Skeletal muscle satellite cell (primary cell): Measurements from ENCODE around the gene TMEM132C.

Experiments
- H3K27me3 ChIP-seq: 2 replicates; pipeline ENCODE4 v1.7.0; 2013; ENCODE audit warnings: low read length; ENCODE audit not compliant: control insufficient read depth, insufficient read depth
- H3K36me3 ChIP-seq: 2 replicates; pipeline ENCODE4 v1.7.0; 2013; ENCODE audit warnings: mild to moderate bottlenecking, control low read depth, low read length; ENCODE audit not compliant: insufficient read depth
- H3K4me1 ChIP-seq: 2 replicates; pipeline ENCODE4 v1.7.0; 2013; ENCODE audit warnings: low read length; ENCODE audit not compliant: control insufficient read depth, insufficient read depth
- H3K4me2 ChIP-seq: 2 replicates; pipeline ENCODE4 v1.7.0; 2013; ENCODE audit warnings: mild to moderate bottlenecking, low read length
- H3K4me3 ChIP-seq: 2 replicates; pipeline ENCODE4 v1.7.0; 2013; ENCODE audit warnings: low read length
- H3K9ac ChIP-seq: 2 replicates; pipeline ENCODE4 v1.7.0; 2013; ENCODE audit warnings: mild to moderate bottlenecking, low read depth, low read length, moderate library complexity
- H3K9me3 ChIP-seq: replicated peaks from 2 replicates; pipeline ENCODE4 v1.7.0; 2013; ENCODE audit warnings: mild to moderate bottlenecking, control low read depth, low read length

Gene TMEM132C

DNA sequence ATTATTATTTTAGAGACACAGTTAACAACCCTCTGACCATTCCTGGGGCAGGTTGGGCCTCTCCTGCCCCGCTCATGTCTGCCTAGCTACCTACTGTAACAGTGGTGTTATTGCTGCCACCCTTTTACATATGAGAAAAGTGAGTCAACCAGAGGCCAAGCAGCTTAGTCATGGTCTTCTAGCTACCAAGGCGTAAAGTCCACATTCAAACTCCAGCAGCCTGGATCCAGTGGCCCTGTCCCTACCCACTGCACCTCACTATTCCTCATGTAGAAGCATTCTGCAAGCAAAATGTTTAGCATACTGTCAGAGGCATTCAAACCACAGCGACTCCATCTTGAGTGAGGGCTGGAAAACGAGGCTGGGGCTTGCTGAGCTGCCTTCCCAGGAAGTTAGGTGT lies 461.0 kb downstream of the TMEM132C start:
- peaks cover 18% of the 10 kb centered on the region for H3K9me3 ChIP-seq
- H3K4me3 ChIP-seq: no peak overlapping the region
- no peaks in the 10 kb centered on the region for H3K4me1 ChIP-seq
- H3K36me3 ChIP-seq: no peaks in the 10 kb centered on the region
- no peaks in the 10 kb centered on the region for H3K27me3 ChIP-seq
- no peak overlapping the region for H3K4me2 ChIP-seq
- H3K9ac ChIP-seq: no peak overlapping the region

DNA sequence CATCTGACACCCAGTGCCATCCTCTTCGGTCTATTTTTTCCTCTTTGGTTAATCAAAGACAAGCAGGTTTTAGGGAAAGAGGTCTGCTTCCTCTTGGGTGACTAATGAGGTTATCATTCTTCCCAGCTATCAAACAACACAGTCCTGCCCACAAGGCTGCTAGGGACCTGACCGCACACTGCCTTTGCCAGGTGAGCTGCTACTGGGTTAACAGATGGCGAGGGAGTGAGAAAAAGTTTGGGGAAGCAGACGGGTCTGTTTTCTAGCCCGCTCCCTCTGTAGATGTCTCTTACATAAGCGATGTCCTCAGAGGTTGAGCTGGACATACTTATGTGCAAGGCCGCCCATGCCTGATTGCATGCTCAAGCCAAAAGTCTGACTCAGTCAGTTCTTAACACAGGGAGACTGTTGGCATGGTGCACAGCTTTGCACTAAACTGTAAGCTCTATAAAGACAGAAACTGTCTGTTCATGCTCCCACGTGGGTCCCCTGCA lies 462.7 kb downstream of the TMEM132C start:
- H3K27me3 ChIP-seq: no peaks in the 10 kb centered on the region
- H3K4me2 ChIP-seq: no peak overlapping the region
- peaks cover 14% of the 10 kb centered on the region for H3K9me3 ChIP-seq
- H3K36me3 ChIP-seq: no peaks in the 10 kb centered on the region
- H3K4me1 ChIP-seq: no peaks in the 10 kb centered on the region
- H3K9ac ChIP-seq: no peak overlapping the region
- H3K4me3 ChIP-seq: no peak overlapping the region

DNA sequence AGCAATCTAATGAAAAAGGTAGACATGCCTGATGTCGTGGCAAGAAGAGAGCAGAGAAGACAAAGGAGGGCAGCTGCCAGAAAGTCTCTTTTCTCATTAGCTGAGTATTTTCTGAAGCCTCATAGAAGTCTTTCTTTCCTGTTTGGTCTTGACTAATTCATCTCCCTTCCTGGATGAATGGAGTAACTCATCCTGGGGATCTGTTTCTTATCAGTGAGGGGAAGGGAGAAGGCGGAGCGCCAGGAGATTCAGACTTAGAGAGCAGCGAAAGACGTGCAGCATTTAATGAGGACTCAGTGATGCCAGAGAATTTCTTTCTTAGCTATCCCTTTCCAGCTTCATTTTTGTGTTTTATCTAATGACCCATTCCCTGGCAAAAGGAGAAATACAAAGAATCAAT lies 467.4 kb downstream of the TMEM132C start:
- peaks cover 14% of the 10 kb centered on the region for H3K9me3 ChIP-seq
- no peaks in the 10 kb centered on the region for H3K4me1 ChIP-seq
- H3K36me3 ChIP-seq: no peaks in the 10 kb centered on the region
- no peak overlapping the region for H3K4me2 ChIP-seq
- H3K9ac ChIP-seq: no peak overlapping the region
- no peaks in the 10 kb centered on the region for H3K27me3 ChIP-seq
- no peak overlapping the region for H3K4me3 ChIP-seq

DNA sequence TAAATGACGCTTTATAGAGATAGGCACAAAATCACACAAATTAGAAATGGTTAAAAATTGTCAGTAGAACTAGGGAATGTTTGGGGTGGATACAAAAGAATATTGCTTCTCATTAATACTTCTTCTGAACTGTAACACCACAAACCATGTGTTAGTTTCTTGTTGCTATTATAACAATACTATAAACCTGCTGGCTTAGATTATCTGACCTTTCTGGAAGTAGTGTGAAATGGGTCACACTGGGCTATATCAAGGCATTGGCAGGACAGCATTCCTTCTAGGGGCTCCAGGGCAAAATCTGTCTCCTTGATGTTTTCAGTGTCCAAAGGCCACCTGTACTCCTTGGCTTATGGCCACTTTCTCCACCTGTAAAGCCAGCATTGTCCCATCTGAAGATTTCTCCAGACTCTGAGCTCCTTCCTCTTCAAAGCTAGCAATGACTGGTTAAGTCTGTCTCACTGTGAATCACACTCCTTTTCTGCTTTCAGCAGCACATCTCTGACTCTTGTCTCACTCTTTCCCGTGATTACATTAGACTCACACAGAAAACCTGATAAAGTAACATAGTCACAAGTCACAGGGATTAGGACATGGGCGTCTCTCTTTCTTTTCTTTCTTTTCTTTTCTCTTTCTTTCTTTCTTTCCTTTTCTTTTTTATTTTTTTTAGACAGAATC lies 470.5 kb downstream of the TMEM132C start:
- Histone ChIP-seq H3K4me2 (no peak overlapping the region), H3K36me3 (no peaks in the 10 kb centered on the region), H3K4me3 (no peak overlapping the region), H3K4me1 (no peaks in the 10 kb centered on the region), H3K9me3 (peaks cover 10% of the 10 kb centered on the region), H3K9ac (no peak overlapping the region), H3K27me3 (no peaks in the 10 kb centered on the region)

DNA sequence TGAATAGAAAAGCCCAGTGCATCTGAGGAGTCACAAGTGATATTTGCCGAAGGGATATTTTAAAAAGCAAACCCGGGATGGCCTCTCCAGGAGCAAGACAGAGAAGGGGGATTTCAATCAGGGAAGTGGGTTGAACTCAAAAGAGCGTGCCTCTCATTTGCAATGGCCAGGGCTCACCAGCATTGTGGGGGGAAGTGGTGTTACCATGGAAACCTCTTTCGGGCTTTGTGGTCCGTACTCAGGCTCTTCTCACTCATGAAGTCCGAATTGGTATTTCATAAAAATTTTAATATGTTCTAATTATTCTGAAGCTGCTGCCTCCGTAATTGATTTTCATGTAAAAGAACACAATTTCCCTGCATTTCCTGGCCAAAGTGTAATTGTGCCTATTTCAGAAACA lies 476.9 kb downstream of the TMEM132C start:
- Histone ChIP-seq H3K4me3 (no peak overlapping the region), H3K9me3 (peaks cover 17% of the 10 kb centered on the region), H3K4me2 (no peak overlapping the region), H3K27me3 (no peaks in the 10 kb centered on the region), H3K9ac (no peak overlapping the region), H3K4me1 (no peaks in the 10 kb centered on the region), H3K36me3 (no peaks in the 10 kb centered on the region)

DNA sequence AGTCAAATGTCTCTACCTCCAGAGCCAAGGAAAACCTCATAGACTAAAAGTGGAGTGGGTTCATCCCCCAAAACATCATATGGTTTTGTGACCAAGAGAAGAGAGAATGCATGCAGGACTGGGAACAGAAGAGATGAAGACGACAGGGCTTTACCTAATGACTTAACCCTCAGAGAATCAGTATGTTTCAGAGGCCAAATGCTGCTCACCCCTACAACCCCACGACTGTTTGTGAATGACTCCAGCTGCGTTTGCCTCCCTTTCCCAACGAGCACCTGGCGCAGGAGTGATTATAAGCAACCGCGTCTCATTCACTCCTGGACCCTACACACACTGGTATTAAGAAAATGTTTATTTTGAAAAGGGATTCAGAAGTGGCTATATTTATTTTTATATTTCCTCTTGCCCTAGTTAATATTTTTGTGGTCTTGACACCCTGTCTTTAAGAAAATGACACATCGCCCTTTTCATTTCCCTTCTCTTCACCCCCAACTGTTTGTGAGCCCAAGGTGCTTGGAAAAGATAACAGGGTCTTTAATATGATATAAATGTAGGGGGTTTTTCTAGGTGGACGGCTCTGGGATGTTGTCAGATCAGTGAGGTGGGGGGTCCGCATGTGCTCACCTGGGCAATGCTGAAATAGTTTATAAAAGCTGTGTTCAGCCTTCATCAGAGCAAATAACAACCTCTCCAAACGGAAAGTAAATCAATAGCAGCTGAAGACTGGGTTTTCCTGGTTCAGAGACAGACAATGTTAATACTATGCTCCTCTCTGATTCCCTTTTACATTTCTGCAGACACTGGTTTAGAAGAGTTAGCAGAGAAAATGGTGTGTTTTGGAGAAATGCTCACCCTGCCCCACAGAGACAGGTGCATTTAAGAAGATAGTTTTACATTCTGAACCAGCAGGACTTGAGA lies 479.1 kb downstream of the TMEM132C start:
- H3K4me3 ChIP-seq: no peak overlapping the region
- H3K4me2 ChIP-seq: no peak overlapping the region
- H3K9me3 ChIP-seq: peaks cover 17% of the 10 kb centered on the region
- H3K36me3 ChIP-seq: no peaks in the 10 kb centered on the region
- no peaks in the 10 kb centered on the region for H3K27me3 ChIP-seq
- H3K4me1 ChIP-seq: no peaks in the 10 kb centered on the region
- H3K9ac ChIP-seq: no peak overlapping the region

DNA sequence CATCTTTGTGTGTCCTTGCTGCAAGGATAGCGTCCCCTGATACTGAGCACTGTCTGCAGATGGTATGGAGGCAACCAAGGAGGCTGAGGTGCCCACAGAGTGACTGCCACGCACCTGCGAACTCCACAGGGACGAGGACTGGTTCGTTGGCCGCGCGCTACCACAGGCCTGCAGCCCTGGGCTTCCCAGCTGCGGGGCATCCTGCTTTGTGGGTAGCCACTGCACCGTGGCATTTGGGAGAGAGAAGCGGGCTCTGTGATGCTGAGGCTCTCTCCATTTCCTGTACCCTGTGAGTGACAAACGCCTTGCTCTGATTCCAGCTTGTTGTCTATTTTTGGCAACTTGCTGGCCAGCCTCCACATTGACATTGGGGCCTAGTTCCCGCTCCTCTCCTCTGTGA lies 480.5 kb downstream of the TMEM132C start:
- no peaks in the 10 kb centered on the region for H3K36me3 ChIP-seq
- no peak overlapping the region for H3K4me3 ChIP-seq
- no peak overlapping the region for H3K9ac ChIP-seq
- H3K4me2 ChIP-seq: no peak overlapping the region
- H3K9me3 ChIP-seq: peaks cover 14% of the 10 kb centered on the region
- no peaks in the 10 kb centered on the region for H3K27me3 ChIP-seq
- no peaks in the 10 kb centered on the region for H3K4me1 ChIP-seq

DNA sequence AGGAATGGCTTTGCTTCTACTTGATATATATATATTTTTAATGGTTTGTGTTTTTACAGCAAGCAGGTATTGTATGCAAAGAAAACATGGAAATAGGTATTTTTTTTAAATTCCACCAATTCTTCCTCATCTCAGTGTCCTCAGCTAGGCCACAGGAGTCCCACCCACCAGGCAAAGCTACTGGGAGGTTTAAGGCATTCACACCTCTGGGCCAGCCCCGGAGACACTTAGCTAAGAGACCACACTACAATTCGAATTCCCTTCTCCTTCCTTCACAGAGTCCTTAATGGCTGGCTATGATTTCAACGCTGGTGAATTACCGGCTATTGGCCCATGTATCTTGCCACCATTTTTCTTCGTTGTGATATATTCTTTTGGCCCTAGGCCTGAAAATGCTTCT lies 485.4 kb downstream of the TMEM132C start:
- Histone ChIP-seq H3K4me3 (no peak overlapping the region), H3K9ac (no peak overlapping the region), H3K27me3 (no peaks in the 10 kb centered on the region), H3K4me2 (no peak overlapping the region), H3K36me3 (no peaks in the 10 kb centered on the region), H3K9me3 (no peaks in the 10 kb centered on the region), H3K4me1 (no peaks in the 10 kb centered on the region)

DNA sequence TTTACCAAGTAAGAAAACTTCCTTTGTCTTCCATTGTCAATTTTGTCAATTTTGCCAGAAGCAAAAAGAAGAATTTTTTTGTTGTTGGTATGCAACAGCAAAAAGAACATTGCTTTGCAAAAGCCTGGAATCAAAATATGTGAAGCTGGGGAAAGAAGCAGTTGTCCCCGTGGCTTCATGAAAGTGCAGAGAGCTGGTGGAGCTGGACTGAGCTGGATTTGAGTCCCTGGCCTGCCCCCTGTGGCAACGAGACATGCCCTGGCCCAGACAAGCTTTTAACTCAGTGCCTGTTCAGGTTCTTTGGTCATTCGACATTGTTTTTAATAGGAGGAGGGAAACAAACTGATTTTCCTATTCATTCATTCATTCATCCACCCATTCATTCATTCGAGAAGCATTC lies 486.5 kb downstream of the TMEM132C start:
- H3K4me2 ChIP-seq: no peak overlapping the region
- H3K27me3 ChIP-seq: no peaks in the 10 kb centered on the region
- no peaks in the 10 kb centered on the region for H3K36me3 ChIP-seq
- no peak overlapping the region for H3K4me3 ChIP-seq
- H3K9me3 ChIP-seq: no peaks in the 10 kb centered on the region
- no peak overlapping the region for H3K9ac ChIP-seq
- no peaks in the 10 kb centered on the region for H3K4me1 ChIP-seq

DNA sequence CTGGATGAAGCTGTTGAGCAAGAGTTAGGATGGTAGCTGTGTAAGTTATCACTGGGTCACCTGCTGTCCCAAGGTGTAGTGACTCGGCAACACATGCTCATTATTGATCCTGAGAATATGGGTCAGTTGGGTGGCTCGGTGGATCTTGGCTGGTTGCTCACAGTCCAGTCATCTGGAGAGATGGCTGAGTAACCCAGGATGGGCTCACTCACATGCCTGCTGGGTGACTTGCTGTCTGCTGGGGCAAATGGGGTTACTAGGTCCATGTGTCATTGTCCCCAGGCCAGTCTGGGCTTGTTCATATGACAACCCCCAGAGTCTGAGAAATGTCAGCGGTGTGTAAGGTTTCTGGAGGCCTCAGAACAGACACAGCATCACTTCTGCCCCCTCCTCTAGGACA lies 487.3 kb downstream of the TMEM132C start:
- Histone ChIP-seq H3K27me3 (no peaks in the 10 kb centered on the region), H3K4me3 (no peak overlapping the region), H3K9me3 (no peaks in the 10 kb centered on the region), H3K36me3 (no peaks in the 10 kb centered on the region), H3K4me2 (no peak overlapping the region), H3K9ac (no peak overlapping the region), H3K4me1 (no peaks in the 10 kb centered on the region)

DNA sequence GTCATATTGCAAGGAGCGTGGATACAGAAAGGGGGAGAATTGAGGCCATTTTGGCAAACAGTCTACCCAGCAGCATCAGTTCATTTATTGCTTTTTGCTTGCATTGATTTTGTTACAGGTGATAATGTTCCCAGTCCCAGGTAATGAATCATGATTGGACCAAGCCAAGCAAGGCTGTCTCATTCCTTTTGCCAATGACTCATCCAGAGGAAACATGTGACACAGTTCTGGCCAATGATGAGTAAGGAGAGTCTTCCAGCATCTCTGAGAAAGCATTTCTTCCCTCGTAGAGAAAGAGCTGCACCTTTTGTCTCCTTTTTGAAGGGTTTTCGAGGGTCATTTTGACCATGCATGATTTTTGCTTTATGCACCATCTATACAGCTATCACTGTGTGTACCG lies 488.6 kb downstream of the TMEM132C start:
- Histone ChIP-seq H3K4me2 (no peak overlapping the region), H3K9me3 (no peaks in the 10 kb centered on the region), H3K4me3 (no peak overlapping the region), H3K36me3 (no peaks in the 10 kb centered on the region), H3K4me1 (no peaks in the 10 kb centered on the region), H3K27me3 (no peaks in the 10 kb centered on the region), H3K9ac (no peak overlapping the region)
